Astrocyte (in vitro differentiated cells and primary cell): ENCODE results near the gene CMC1.
"Not testable (repeated sequence)": the region's sequence is repeated elsewhere in the genome, so short reads cannot be mapped to it uniquely, and the experiment has no call there.

Experiments used
- EZH2 ChIP-seq: IDR thresholded peaks from 2 replicates; pipeline ENCODE4 v1.6.1; 2012; ENCODE audit warnings: mild to moderate bottlenecking, low read length, inconsistent platforms; ENCODE audit not compliant: insufficient read depth
- TF ChIP-seq, protein P1 (sequence below): IDR thresholded peaks from 2 replicates; pipeline ENCODE4 v1.5.1; 2011; ENCODE audit warnings: low read depth, mild to moderate bottlenecking, inconsistent platforms, low read length, moderate library complexity; ENCODE audit not compliant: insufficient read depth

DNA sequence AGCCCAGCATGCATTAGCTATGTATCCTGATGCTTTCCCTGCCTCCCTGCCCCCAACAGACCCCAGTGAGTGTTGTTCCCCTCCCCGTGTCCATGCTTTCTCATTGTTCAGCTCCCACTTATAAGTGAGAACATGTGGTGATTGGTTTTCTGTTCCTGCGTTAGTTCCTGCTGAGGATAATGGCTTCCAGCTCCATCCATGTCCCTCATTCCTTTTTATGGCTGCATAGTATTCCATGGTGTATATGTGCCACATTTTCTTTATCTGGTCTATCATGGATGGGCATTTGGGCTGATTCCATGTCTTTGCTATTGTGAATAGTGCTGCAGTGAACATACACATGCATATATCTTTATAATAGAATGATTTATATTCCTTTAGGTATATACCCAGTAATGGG, 28.5 kb downstream of the CMC1 start:
- TF ChIP-seq, protein P1, sequence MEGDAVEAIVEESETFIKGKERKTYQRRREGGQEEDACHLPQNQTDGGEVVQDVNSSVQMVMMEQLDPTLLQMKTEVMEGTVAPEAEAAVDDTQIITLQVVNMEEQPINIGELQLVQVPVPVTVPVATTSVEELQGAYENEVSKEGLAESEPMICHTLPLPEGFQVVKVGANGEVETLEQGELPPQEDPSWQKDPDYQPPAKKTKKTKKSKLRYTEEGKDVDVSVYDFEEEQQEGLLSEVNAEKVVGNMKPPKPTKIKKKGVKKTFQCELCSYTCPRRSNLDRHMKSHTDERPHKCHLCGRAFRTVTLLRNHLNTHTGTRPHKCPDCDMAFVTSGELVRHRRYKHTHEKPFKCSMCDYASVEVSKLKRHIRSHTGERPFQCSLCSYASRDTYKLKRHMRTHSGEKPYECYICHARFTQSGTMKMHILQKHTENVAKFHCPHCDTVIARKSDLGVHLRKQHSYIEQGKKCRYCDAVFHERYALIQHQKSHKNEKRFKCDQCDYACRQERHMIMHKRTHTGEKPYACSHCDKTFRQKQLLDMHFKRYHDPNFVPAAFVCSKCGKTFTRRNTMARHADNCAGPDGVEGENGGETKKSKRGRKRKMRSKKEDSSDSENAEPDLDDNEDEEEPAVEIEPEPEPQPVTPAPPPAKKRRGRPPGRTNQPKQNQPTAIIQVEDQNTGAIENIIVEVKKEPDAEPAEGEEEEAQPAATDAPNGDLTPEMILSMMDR, result not testable (repeated sequence)
- TF ChIP-seq EZH2, result not testable (repeated sequence)
